Measurements from ENCODE around the gene RHBDF1.
"Not testable (repeated sequence)": the region's sequence is repeated elsewhere in the genome, so short reads cannot be mapped to it uniquely, and the experiment has no call there.

RHBDF1 gene

GRCh38 chr16:56231-56927 lies 16.1 kb downstream of the RHBDF1 start:
- no peak for DNase-seq

DNA sequence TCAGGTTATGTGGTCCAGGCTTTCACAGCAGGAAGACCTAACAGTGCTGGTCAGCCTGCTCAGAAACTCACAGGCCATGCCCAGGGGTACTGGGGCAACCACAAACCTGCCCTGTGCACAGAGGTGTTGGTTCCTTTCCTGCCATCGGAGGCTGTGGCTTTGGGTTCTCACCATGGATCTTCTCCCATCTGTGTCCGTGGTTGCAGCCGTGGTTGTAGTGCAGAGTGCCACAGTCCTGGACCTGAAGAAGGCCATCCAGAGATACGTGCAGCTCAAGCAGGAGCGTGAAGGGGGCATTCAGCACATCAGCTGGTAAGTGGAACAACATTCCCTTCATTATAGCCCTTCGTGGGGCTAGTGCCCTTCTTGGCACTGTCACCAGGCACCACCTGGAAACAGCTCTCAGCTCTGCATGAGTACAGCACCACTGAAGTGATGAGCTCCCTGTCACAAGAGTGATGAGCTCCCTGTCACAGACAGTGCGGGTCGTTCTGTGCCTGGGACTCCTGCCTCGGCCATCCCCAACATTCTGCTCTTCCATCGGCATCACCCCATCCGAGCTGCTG lies 16.8 kb downstream of the RHBDF1 start:
- no peak for DNase-seq

GRCh38 chr16:54237-54581 lies 18.2 kb downstream of the RHBDF1 start:
- no peak for DNase-seq

GRCh38 chr16:53346-54236 lies 18.8 kb downstream of the RHBDF1 start, which contains the start of the genes POLR3K and SNRNP25:
Gene POLR3K, minus strand, starts transcription at chr16:53608. Its CDS starts 22 bp downstream, at chr16:53586.
Gene SNRNP25, plus strand, starts transcription at chr16:53828. Its CDS starts 189 bp downstream, at chr16:54017.
- DNase-seq: peak; percentile 94

- DNase-seq: no peak
Observed at GRCh38 chr16:50769-51591, 21.5 kb downstream of the RHBDF1 start.

- no peak for DNase-seq
Observed at GRCh38 chr16:47234-47633, 25.2 kb downstream of the RHBDF1 start.

GRCh38 chr16:46510-46909 lies 25.9 kb downstream of the RHBDF1 start:
- DNase-seq: not testable (repeated sequence)

DNA sequence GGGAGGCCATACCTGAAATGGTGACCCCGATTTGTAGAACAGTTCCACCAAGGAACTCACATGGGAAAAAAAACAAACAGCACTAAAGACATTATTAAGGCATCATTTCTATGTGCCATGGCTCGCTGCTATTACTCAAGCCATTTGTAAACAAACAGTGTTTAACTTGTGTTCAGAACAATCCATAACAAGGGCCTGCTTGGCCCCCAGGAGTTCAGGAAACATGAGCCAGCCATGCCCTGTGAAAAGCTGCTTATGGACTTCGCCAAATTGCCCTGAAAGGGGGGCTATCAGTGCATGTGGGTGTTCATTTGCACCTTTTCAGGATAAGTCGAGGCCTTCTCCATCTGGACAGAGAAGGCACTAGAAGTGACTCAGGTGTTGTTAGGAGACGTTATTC lies 27.0 kb downstream of the RHBDF1 start:
- no peak for DNase-seq

DNA sequence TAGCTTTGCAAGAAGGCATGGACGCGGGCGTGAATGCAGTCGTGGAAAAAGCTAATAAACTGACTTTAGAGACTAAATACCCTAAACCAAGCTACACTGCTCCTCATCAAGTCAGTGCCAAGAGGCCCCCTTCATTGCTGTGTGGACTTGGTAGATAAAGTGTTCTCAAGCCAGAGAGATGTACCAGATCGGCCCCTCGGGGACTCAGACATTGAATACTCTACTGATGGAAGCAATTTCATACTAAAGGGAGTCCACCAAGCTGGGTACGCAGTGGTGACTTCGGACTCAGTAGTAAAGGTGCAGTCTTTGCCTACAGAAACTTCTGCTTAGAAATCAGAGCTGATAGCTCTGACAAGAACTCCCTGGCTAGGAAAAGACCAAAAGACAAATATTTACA lies 27.8 kb downstream of the RHBDF1 start:
- no peak for DNase-seq

DNA sequence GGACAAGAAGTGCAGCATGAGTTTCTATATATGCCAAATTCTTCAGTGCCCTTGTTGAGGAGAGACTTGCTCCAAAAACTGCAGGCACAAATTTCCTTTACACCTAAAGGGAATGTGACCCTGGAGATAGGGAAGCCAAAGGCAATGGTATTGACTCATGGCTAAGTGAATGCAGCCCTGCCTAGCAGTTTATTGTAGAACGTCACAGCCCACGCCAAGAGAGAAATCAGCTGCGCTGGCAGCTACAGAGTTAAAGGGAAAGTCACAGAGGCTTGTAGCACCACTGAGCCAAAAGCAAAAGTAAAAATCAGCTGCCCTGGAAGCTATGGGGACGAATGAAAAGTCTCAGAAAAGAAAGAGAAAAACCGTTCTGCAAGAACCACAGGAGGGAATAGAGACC lies 29.1 kb downstream of the RHBDF1 start:
- DNase-seq: no peak

DNA sequence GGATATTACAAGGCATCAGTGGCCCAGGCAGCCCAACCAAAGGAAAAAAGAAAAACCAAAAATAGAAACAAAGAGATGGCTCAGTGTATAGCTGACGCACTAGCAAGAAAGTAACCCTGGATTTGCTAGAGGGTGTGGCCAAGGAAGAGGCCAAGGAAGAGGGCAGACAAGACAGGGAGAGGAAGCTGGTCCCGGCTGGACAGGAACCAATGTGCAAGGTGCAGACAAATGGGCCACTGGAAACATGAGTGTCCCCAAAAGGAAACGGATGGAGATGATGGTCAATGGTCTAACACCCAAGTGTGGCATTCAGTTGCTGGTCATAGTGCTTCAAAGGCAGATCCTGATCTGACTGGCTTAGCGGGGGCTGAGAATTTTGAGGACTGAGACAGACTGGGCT lies 29.7 kb downstream of the RHBDF1 start:
- no peak for DNase-seq

DNA sequence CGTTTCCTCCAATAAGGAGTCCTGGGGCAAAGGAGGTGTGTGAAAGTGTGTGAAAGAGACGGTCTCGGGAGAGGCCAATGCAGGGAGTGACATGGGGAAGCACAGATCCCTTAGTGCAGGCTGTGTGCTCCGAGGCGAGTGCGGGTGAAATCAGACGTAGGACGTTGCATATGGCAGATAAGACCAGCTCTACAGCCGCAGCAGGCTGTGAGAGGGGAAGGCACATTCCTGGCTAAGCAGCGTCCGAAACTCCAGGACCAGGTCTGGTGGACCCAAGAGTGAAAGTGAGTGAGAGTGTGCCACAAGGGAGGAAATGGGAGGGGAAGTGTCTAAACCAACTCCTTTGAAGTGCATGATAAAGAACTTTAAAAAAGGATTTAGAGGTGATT lies 30.4 kb downstream of the RHBDF1 start:
- no peak for DNase-seq

DNA sequence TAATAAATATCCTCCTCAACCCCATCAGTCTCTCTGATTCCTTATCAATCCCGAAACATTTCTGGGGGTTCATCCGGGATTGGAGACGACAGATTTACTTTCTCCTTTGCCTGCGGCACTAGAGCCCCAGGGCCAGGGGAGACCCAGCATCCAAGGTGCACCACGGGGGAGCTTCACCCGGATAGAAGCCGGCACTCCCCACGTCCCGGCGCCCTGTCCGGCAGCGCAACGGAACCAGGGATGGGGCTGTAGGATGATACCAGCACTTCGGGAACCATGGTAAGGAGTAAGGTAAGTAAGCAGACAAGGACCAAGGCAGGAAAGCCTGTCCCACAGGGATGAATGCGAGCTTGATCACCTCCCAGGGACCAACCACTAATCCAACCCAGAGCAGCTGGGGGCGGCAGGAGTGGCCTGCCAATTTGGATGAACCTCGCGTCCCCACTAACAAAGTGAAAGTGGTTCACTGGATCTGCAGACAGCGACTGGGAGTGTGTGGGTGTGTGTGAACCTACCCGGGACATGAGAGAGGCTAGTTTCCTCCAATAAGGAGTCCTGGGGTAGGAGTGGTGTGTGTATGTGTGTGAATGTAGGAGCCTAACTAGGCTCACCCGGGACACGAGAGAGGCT lies 30.9 kb downstream of the RHBDF1 start:
- DNase-seq: no peak

DNA sequence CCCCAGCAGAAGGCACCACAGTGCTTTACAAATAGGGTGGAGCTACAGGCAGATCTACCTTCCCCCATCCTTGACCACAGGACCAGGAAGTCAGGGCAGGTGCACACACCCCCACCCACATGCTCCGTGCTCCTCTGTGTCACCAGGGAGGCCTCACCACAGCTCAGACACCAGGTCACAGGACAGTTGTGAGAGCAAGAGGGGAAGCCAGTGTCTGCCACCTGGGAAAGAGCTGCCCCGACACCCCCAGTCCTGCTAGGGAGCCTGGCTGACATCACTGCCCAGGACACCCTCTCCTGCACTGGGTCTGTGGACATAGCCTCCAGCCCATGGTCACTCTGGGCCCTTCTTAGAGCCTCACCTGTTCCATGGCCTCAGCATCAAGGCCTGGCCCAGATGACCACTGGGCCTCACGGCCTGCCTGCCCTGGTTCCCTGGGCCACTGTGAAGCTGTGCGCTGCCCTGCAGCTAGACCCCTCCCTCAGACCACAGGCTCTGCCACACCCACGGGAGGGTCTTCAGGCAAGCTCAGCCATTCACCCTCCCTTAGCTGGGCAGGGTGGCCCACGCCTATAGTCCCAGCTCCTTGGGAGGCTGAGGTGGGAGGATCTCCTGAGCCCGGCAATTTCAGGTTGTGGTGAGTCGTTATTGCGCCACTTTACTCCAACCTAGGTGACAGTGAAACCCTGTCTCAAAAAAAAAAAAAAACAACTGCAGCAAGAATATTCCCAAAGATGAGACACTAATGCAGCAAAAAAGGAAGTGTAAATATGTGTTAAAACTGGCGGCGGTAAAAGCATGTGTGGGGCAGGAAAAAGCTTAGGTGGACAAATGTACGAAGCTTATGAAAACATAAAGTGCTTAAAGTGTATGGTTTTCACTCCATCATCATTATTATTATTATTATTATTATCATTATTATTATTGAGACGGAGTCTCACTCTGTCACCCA lies 33.2 kb downstream of the RHBDF1 start:
- peak; percentile 31 for DNase-seq

DNA sequence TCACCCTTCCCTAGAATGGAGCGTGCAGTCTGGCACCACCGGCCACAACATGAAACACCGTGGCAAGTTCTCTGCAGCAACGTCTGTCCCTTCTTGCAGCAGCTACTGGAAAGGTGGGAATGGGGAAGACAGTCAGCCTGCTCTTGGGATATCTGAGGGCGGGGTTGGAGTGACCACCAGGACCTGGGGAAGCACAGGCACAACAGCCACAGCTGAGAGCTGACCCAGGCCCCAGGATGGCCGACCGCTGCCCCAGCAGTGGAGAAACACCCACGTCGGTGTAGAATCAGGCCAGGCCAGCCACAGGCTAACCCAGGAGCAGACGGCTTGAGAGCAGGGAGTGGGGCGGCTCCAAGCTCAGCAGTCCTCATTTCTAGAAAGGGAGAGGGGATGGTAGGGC lies 34.2 kb downstream of the RHBDF1 start:
- not testable (repeated sequence) for DNase-seq

- DNase-seq: no peak
Observed at GRCh38 chr16:37511-37910, 34.9 kb downstream of the RHBDF1 start.

- DNase-seq: no peak
Observed at GRCh38 chr16:36336-36984, 36.0 kb downstream of the RHBDF1 start.

GRCh38 chr16:35678-36305 lies 36.6 kb downstream of the RHBDF1 start:
- DNase-seq: no peak

DNA sequence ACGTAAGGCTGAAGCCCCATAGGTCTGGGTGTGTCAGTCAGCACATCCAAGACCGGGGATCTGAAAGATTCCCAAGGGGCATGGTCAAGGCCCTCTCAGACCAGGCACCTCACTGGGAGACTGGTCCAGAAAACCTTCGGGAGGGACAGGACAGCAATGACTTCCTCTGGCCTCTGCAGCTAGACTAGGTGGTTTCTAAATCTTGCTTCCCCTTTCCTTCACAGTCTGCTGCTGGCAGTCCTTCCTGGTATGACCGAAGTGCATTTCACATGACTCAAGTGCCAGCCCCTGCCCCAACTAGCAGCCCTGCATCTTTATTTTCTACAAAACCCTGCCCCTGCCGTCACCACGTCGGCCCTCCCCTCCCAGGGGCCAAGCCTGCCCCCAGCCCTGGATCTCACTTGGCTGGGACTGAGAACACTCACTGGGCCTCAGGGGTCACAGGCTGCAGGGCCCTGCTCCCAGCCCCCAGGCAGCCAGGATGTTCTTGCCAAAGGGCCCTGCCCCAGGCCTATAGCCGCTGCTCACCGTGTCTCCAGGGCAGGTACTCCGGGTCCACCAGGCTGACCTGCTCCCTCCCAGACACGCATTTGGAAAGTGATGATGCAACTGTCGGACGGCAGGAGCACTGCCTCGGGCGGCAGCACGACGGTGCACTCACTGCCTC lies 37.3 kb downstream of the RHBDF1 start:
- no peak for DNase-seq

GRCh38 chr16:34648-34987 lies 37.8 kb downstream of the RHBDF1 start:
- DNase-seq: no peak
